DND-41 (cell line): ENCODE results near the gene CDH16.

Experiments used
- ATAC-seq: fragments of 200-7000 bp; cut with Tn5 transposase; 3 replicates; pipeline ENCODE4 v1.9.1; 2021; ENCODE audit warnings: low read depth; ENCODE audit not compliant: insufficient read depth
- DNase-seq: peaks from one replicate; pipeline ENCODE4 v3.0.0-alpha.2; 2020
- H2AFZ ChIP-seq: 2 replicates; pipeline ENCODE4 v1.6.0; 2012; ENCODE audit warnings: low read depth, low read length
- H3K27ac ChIP-seq: 2 replicates; pipeline ENCODE4 v1.5.1; 2012; ENCODE audit warnings: low read length, inconsistent platforms
- H3K27me3 ChIP-seq: fragments of 200-600 bp; sonication (generic); 2 replicates; pipeline ENCODE4 v1.6.0; 2012; ENCODE audit warnings: low read length, mild to moderate bottlenecking, inconsistent platforms; ENCODE audit not compliant: insufficient read depth, poor library complexity
- H3K36me3 ChIP-seq: 2 replicates; pipeline ENCODE4 v1.5.1; 2012; ENCODE audit warnings: low read length, inconsistent platforms; ENCODE audit not compliant: insufficient read depth
- H3K4me1 ChIP-seq: 2 replicates; pipeline ENCODE4 v1.5.1; 2012; ENCODE audit warnings: mild to moderate bottlenecking, low read length; ENCODE audit not compliant: insufficient read depth
- H3K4me2 ChIP-seq: 2 replicates; pipeline ENCODE4 v1.6.0; 2012; ENCODE audit warnings: mild to moderate bottlenecking, moderate library complexity, low read length, inconsistent platforms; ENCODE audit not compliant: insufficient read depth
- H3K4me3 ChIP-seq, 2 experiments: fragments of 200-600 bp in 1 of 2; shearing (Covaris generic) in 1 of 2; 2 replicates each; pipeline ENCODE4 v1.5.1; 2012 to 2016; ENCODE audit warnings: inconsistent platforms in 2 of 2, low read length in 2 of 2, mild to moderate bottlenecking in 2 of 2, low read depth in 1 of 2, moderate library complexity in 1 of 2
- H3K79me2 ChIP-seq: 2 replicates; pipeline ENCODE4 v1.6.0; 2012; ENCODE audit warnings: low read length, inconsistent platforms; ENCODE audit not compliant: insufficient read depth
- H3K9ac ChIP-seq: 2 replicates; pipeline ENCODE4 v1.6.0; 2012; ENCODE audit warnings: low read depth, mild to moderate bottlenecking, inconsistent platforms, low read length, moderate library complexity
- H3K9me3 ChIP-seq: 2 replicates; pipeline ENCODE4 v1.5.1; 2012; ENCODE audit warnings: low read length, moderate library complexity, mild to moderate bottlenecking, inconsistent platforms; ENCODE audit not compliant: insufficient read depth, severe bottlenecking
- H4K20me1 ChIP-seq: 2 replicates; pipeline ENCODE4 v1.6.0; 2012; ENCODE audit warnings: low read length; ENCODE audit not compliant: insufficient read depth
- CTCF ChIP-seq: IDR thresholded peaks from 2 replicates; pipeline ENCODE4 v1.5.1; 2012; ENCODE audit warnings: borderline replicate concordance, low read length, moderate library complexity, mild to moderate bottlenecking; ENCODE audit not compliant: poor library complexity, severe bottlenecking; ENCODE audit errors: extremely low read depth
- EZH2 ChIP-seq: IDR thresholded peaks from 3 replicates; pipeline ENCODE4 v1.6.1; 2012; ENCODE audit warnings: borderline replicate concordance, low read depth, mild to moderate bottlenecking, moderate library complexity, low read length, inconsistent platforms; ENCODE audit not compliant: severe bottlenecking

The CDH16 gene

GRCh38 chr16:66918803-66919568, at the start of gene CDH16:
CDH16 (minus strand) TSS chr16:66918885; CDS start chr16:66918065, 820 bp downstream.
- H3K9ac ChIP-seq: no peak within 1 kb of the TSS
- no peak within 1 kb of the TSS for H2AFZ ChIP-seq
- DNase-seq (no peak), ATAC-seq (no peak)
- peaks cover 7% of the 10 kb centered on the region for H3K27me3 ChIP-seq
- TF ChIP-seq EZH2 (no peak), CTCF (no peak)
- no peaks in the 10 kb centered on the region for H3K4me1 ChIP-seq
- no peaks in the 10 kb centered on the region for H3K9me3 ChIP-seq
- H3K79me2 ChIP-seq: no peaks in the 10 kb centered on the region
- no peak within 1 kb of the TSS for H3K4me3 ChIP-seq
- H3K36me3 ChIP-seq: no peaks in the 10 kb centered on the region
- no peak within 1 kb of the TSS for H3K4me2 ChIP-seq
- H4K20me1 ChIP-seq: 0 out of 2 replicates have a peak, but pooled peaks cover 3% of the 10 kb centered on the region
- H3K27ac ChIP-seq: no peak within 1 kb of the TSS

- no peak for DNase-seq
- Histone ChIP-seq H3K4me2 (no peak overlapping the region), H4K20me1 (no peaks in the 10 kb centered on the region), H3K27ac (no peak overlapping the region), H3K4me1 (peaks cover 26% of the 10 kb centered on the region), H3K27me3 (no peaks in the 10 kb centered on the region), H2AFZ (no peak overlapping the region), H3K36me3 (no peaks in the 10 kb centered on the region), H3K9me3 (no peaks in the 10 kb centered on the region), H3K9ac (no peak overlapping the region), H3K79me2 (no peaks in the 10 kb centered on the region; the same call in 1 of the 2 replicates), H3K4me3 (no peak overlapping the region)
- no peak for TF ChIP-seq EZH2
- TF ChIP-seq CTCF: no peak
- no peak for ATAC-seq
Observed at GRCh38 chr16:66964049-66964448, 45.4 kb upstream of the CDH16 start.

- Histone ChIP-seq H3K27ac (peak overlapping the region; percentile 62), H3K4me3 (peak overlapping the region in 1 of 2 experiments; percentile 79; a peak in 2 of 4 replicates), H3K9me3 (no peaks in the 10 kb centered on the region), H3K9ac (peak overlapping the region; percentile 54), H4K20me1 (no peaks in the 10 kb centered on the region), H3K36me3 (no peaks in the 10 kb centered on the region), H3K79me2 (no peaks in the 10 kb centered on the region; the same call in 1 of the 2 replicates), H3K4me2 (peak overlapping the region; percentile 74), H2AFZ (peak overlapping the region; percentile 28), H3K27me3 (no peaks in the 10 kb centered on the region), H3K4me1 (peaks cover 26% of the 10 kb centered on the region)
- ATAC-seq (peak; percentile 55), DNase-seq (peak; percentile 54)
- TF ChIP-seq CTCF (no peak), EZH2 (no peak)
Observed at GRCh38 chr16:66961914-66962313, 43.2 kb upstream of the CDH16 start.
